GM20000 (cell line): Measurements from ENCODE around the gene ATOX1.

ENCODE experiments used
- DNase-seq: peaks from one replicate; pipeline ENCODE4 v3.0.0; 2012; ENCODE audit warnings: low spot score
- TF ChIP-seq, protein P1 (sequence below): IDR thresholded peaks from 2 replicates; pipeline ENCODE4 v1.5.1; 2012; ENCODE audit warnings: mild to moderate bottlenecking, control low read depth; ENCODE audit errors: extremely low read depth, missing control alignments

Gene ATOX1

DNA sequence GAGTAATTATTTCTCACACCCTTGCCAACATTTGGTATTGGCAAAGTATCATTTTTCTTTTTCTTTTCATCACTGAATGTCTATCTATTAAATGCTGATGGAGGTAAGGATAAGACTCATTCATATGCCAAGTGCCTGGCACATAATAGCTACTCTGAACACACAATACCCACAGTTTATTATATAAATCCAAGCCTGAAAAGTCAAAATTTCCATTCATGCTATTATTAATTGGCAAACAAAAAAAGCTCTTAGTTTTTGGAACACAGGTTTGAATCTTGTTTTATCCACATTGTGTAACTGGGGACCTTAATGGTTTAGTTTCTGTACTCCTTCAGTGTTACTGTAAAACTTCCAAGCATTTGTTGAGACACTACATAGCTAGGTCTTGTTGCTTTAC, 6.4 kb upstream of the ATOX1 start:
- no peak for DNase-seq
- TF ChIP-seq, protein P1, sequence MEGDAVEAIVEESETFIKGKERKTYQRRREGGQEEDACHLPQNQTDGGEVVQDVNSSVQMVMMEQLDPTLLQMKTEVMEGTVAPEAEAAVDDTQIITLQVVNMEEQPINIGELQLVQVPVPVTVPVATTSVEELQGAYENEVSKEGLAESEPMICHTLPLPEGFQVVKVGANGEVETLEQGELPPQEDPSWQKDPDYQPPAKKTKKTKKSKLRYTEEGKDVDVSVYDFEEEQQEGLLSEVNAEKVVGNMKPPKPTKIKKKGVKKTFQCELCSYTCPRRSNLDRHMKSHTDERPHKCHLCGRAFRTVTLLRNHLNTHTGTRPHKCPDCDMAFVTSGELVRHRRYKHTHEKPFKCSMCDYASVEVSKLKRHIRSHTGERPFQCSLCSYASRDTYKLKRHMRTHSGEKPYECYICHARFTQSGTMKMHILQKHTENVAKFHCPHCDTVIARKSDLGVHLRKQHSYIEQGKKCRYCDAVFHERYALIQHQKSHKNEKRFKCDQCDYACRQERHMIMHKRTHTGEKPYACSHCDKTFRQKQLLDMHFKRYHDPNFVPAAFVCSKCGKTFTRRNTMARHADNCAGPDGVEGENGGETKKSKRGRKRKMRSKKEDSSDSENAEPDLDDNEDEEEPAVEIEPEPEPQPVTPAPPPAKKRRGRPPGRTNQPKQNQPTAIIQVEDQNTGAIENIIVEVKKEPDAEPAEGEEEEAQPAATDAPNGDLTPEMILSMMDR, result no peak

DNA sequence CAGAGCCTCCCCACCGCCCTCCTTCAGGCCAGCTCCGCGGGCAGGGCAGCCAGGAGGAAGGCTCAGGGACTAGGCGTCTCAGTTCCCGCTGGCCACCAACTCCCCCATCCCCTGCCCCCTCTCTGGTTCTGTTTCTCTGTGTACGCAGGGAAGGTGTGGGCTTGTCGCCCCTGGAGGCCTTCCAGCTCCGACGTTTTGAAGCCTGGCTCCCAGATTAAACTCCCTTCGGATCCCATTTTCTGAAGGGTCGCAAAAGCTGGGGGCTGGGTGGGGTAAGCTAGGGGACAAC, 346 bp downstream of the ATOX1 start:
- TF ChIP-seq, protein P1, result no peak

GRCh38 chr5:151757233-151758140, 944 bp downstream of the ATOX1 start:
- peak; percentile 42 for DNase-seq

More for the DNA sequence above, 346 bp downstream of the ATOX1 start:
- DNase-seq, result no peak

DNA sequence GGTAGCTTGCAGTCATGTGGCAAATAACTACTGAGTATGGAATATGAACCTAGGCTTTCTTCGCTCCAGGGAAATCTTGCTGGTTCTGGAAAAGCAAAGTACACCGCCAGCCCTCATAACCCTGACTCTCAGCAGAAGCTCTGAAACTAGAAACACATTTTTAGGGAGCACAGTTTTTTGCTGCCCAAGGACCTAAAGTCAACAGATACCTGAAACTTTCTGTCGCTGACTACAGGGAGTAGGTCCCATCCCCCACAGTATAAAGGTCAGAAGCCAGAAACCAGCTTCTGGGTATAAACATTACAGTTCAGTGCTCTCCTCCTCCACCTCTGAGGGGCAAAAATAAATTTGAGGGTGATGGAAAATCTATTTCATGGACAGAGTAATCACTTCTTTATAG, 3.0 kb downstream of the ATOX1 start:
- TF ChIP-seq, protein P1, result no peak
- no peak for DNase-seq

More at GRCh38 chr5:151757233-151758140, 944 bp downstream of the ATOX1 start:
- TF ChIP-seq, protein P1, result no peak

DNA sequence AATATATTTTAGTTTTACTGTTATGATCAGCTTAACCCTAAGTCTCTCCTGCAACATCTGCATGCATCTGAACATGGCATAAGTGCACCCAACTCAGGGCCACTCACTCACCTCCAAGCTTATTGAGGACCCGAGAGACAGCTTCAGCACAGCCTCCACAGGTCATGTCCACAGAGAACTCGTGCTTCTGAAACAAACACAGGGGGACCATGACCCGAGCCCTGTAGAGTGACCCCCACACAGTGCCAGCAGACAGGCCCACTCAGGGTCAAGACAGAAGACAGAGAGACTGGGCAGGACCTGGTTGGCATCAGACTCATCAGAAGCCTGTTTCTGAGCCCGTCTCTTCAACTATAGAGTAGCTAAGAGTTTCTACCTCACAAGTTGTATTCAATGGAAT, 6.8 kb downstream of the ATOX1 start:
- TF ChIP-seq, protein P1, result no peak
- DNase-seq, result no peak

GRCh38 chr5:151751091-151751490, 7.3 kb downstream of the ATOX1 start:
- TF ChIP-seq, protein P1, result no peak
- no peak for DNase-seq

DNA sequence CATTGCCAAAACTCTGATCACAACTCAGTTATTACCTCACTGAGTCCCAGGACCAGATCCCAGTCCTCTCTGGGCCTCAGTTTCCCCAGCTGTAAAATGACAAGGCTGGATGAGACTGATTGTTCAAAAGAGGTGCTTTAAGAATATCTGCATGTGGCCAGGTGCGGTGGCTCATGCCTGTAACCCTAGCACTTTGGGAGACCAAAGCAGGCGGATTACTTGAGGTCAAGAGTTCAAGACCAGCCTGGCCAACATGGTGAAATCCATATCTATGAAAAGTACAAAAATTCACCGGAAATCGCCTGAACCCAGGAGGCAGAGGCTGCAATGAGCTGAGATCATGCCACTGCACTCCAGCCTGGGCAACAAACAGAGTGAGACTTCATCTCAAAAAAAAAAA, 8.3 kb downstream of the ATOX1 start:
- DNase-seq, result no peak
- TF ChIP-seq, protein P1, result no peak
